HG03378 (cell line): Measurements from ENCODE around the gene SLF2.

Experiments used
- ATAC-seq: cut with Tn5 transposase; IDR thresholded peaks from one replicate; pipeline ENCODE4 v1.9.1; 2021; ENCODE audit warnings: mild to moderate bottlenecking, moderate library complexity; ENCODE audit not compliant: unreplicated experiment

The SLF2 gene

DNA sequence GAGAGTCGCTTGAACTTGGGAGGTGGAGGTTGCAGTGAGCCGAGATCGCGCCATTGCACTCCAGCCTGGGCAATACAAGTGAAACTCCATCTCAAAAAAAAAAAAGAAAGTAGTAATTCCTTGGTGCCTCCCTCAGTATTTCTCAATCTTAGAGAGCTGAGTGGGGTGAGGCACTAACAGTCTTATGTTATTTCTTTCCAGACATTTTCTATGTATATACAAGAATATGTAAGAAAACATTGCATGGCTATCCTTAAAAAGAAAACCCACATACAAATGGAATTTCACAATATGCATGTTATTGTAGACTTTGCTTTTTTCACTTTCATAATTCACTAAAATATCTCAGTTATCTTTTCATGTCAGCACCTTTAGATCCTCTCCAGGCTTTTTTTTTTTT, 13.6 kb upstream of the SLF2 start:
- ATAC-seq, result no peak

DNA sequence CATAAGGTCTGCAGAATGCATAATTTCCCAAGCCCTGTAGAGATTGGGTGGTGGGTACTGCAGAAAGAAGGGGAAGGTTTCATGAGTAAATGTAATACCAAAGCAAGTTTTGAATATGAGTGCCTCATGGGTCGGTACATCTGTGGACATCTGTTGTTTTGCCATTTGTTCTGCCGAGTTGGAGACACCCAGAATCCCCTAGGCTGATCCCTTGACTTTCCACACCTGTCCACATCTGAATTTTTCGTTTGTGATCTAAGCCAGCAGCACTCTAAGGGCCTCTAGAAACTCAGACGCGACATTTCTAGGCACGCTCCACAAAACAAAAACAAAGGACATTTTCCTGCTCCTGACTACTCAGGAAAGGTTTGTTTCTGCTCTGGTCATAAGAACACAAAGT, 11.7 kb upstream of the SLF2 start:
- ATAC-seq, result no peak

DNA sequence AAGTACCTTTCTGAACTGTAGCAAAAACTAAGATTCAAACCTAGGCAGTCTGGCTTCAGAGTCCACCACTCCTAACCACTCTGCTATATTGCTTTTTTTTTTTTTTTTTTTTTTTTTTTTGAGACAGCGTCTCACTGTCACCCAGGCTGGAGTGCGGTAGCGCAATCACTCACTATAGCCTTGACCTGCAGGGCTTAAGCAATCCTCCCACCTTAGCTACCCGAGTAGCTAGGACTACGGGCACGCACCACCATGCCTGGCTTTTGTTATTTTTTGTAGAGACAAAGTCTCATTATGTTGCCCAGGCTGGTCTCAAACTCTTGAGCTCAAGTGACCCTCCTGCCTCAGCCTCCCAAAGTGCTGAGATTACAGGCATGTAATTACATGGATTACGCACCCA, 10.1 kb upstream of the SLF2 start:
- ATAC-seq, result no peak

DNA sequence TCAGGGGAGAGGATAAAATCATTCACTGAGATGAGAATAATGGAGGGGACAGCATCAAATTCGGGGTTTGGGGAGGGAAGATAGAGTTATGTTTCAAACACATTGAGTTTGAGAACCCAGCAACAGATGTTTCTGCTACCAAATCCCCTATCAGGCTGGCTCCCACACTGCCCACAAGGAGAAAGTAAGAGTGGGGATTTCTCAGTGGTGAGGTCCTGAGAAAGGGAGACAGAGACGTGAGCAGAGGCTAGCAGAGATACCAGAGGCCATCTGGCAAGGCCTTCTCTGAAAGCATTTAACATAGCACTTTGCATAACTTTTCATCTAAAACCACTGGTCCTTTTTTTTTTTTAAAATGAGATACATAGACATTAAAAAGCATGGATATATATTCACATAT, 7.8 kb upstream of the SLF2 start:
- no peak for ATAC-seq

DNA sequence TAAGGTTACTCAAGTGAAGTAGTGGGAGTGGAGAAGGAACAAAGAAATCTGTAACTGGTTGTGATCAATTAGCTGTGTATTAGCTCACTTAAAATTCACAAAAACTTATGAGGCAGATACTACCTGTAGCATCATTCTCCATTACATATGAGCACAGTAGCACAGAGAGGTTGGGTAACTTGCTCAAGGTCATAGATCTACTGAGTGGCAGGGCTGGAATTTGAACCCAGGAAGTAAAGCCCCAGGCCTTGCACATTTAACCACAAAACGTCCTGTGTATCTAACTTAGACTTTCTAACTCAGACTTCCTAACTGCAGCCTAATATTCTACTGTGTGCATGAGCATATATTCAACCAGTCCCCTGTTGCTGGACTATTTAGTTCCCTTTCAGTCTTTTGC, 5.6 kb upstream of the SLF2 start:
- ATAC-seq, result no peak

DNA sequence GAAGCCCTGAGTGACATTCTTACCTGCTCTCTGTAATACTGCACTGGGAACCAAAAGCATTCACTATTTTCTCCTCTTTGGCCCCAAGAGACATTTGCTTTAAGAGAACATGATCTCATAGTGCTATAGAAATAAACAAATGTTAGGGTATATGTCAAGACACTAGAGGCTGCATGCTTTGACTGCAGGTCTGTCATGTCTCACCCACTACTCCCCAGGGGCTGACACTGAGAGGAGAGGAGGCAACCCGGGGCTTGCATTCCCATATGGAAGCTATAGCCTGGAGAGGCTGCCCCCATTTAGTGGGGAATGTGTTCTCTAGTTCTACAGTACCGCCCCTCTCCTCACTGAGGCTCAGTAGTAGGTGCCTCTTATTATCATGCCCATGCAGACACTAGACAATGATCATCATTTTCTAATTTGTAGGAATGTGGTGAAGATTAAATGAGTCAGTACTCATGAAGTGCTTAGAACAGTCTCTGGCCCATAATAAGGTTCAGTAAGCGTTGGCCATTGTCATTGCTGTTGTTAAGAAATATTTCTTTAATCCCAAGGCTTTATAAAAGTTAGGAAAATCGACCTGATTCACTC, 4.9 kb upstream of the SLF2 start:
- ATAC-seq, result no peak

DNA sequence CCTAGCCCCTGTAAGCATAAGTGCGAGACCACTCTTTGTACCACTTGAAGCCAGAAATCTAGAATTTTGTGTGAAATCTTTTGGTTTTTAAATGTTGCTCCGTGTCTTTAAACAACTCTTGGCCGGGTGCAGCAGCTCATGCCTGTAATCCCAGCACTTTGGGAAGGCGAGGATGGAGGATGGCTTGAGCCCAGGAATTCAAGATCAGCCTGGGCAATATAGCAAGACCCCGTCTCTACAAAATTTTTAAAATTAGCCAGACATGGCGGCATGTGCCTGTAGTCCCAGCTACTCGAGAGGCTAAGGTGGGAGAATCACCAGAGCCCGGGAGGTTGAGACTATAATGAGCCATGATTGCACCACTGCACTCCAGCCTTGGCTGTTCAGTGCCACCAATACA, 4.4 kb upstream of the SLF2 start:
- no peak for ATAC-seq

DNA sequence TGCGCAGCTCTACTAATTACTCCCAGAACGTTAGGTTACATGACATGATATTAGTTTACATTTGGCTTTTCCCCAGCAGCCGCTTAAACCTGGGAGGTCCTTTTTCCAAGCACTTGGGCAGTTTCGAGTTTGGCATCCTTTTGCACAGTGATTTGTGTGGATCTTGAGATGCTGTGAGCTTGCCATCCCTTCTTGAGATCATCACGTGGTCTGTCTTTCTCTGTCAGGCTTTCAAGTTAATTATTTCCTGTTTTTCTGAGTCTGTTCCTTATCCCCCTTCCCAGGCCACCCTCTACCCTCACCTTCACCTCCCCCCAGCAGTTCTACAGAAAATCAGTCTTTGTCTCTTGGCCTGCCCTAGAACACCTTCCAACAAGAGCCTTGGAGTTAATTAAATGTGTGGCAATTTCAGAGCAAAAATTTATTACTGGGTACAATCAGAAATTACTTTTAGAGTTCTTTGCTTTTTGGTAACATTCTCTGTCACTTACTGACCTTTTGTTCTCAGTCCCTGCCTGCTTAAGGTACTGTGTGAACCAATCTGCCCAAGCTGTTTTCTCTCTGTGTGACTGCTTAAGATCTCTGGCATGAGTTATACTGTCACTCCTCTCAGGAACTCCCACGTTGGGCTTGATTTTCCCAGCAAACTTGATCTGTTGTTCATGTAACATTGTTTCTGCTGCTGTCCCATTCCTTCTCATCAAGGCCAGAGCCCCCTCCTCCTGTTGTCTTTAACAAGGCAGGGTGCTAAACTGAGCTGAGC, 3.1 kb upstream of the SLF2 start:
- no peak for ATAC-seq

DNA sequence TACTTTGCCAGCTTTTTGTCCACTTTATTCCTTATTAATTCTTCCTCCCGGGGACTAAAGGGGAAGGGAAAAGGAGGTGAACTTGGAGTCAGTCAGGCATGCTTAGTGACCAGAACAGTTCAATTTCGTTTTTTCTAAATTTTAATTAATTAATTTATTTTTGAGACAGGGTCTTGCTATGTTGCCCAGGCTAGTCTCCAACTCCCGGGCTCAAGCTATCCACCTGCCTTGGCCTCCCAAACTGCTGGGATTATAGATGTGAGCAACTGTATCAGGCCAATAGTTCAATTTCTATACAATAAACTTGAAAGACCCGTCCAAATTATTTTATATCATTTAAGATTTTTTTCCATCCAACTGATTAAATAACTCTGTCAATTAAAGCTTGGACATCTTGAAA, 1.3 kb upstream of the SLF2 start:
- no peak for ATAC-seq

DNA sequence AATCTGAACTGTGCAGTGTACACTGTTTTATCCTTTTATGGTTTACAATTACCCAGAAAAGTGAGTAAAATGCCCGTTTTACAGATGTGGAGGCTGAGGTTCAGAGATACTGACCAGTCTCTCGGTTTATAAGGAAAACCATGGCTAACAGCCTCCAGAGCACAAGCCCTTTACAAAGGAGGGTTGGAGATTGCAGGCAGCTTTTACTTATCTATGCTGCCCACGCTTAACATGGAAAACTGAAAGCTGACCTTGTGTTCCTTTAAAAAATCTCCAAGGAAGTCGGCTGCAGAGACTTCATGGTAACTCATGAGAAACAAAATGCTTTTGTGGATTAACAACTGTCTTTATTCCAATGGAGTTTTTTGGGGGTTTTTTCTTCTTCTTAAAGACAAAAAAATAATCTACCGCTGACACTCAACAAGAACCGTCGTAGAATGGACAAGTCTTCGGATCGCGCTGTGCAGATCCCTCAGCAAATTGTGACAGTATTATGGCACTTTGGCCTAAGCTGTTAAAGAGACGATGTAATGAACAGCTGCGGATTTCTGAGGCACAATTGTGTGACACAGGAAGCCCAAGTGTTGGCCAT, 654 bp upstream of the SLF2 start:
- no peak for ATAC-seq

DNA sequence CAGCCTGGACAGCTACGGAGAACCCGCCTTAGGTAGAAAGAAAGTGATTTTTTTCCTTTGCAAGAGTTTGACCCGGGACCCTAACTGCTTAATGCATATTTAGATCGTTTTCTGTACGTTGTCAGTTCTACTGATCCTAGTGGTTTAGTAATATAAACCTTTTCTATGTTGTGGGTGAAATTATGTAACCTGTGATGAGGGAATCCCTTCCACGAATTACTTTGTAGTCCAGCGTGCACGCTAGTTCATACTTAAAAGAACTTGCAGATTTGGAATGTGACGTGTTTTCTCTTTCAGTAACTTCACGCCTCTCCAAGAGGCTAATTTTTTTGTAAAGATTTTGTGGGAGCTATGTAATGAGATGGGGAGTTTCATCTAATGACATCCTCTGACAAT, 705 bp downstream of the SLF2 start:
- no peak for ATAC-seq

DNA sequence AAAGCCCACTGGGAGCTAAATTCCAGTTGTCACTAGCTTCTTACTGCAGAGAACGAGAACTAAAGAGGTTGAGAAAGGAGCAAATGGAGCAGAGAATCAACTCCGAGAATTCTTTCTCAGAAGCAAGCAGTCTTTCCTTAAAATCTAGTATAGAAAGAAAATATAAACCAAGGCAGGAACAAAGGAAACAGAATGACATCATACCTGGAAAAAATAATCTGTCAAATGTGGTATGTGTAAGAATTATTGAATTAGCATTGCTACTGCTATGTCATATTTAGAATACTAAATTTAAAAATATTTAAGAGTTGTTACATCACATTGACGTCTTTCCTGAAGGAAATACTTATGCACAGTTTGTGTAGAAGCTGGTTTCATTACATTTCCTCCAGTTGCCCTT, 4.3 kb downstream of the SLF2 start:
- no peak for ATAC-seq

DNA sequence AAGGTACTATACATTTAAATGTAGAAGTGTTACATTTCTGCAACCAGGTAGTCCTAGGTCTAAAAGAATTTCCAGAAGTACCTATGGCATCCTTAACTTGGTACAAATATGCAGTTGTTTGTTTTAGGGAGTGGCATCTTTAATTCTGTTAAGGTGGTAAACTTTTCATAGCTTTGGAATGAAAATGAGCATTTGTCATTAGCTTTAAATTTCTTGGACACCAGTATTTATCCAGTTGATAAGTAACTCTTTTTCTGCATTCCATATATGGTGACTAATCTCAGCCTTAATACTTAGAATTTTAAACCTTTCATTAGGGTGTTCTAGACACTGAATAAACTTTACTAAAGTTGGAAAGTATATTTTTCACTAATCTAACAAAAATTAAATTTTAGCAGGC, 10.8 kb downstream of the SLF2 start:
- no peak for ATAC-seq

DNA sequence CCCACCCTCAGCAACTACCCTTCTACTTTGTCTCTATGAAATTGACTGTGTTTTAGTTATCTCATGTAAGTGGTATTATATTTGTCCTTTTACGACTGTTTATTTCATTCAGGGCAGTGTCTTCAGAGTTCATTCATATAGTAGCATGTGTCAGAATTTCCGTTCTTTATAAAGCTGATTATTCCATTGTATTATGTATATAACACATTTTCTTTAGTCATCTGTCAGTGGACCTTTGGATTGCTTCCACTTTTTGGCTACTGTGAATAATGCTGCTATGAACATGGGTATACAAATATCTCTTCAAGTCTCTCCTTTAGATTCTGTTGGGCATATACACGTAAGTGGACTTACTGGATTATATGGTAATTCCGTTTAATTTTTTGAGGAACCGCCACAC, 14.5 kb downstream of the SLF2 start:
- no peak for ATAC-seq

DNA sequence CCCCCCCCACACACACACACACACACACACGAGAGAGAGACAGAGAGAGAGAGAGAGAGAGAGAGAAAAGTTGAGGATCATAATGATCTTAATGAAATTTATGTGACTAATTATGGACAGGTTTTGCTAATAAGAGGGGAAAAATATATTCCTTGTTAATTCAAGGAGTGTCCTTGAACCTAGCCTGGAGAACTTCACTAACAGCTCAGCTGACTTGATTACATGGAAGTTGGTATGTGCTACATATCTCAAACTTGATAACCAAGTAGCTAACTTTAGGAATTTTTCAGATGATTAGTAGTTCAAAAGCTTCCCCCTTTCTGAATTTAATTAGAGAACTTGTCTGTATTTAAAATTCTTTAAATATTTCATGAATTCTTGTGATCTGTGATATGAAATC, 15.3 kb downstream of the SLF2 start:
- ATAC-seq, result no peak

DNA sequence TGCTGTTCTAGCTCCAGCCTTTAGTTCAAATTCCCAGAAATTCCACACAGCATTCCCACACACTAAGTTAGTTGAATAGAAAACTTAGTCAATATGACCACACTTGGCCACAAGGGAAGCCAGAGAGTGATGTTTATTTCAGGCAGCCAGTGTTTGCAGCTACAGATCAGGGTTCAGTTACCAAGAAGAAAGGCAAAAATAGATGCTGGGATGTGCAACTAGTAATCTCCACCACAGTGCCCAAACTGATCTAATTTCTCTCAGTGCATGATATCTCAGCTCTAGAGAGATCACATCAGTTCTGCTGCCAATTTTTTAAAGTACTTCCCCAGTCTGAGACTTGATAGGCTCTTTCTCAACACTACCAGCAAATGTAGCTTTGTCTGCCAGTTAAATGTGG, 17.6 kb downstream of the SLF2 start:
- ATAC-seq, result no peak

DNA sequence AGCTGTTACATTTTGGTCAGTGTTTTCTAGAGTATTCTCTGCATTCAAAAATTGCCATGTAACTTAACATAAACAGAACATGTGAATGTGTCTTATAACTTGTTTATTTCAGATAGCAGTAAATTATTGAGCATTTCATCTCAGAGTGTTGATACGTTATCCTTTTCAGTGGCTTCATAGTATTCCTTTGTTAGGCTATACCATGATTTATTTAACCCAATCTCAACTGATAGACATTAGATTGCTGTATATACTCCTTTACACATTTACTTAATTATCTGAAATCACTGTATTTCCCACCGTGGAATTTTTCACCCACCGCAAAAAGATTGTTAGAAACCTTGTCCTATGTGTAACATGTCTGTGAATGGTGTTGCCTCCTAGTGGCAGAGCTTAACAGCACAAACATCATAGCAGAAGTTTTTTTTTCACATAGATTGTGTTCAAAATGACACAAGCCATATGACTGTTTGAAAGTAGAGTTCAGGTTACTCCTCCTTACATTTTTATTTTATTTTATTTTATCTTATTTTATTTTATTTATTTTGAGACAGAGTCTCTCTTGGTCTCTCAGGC, 21.4 kb downstream of the SLF2 start:
- ATAC-seq, result no peak

DNA sequence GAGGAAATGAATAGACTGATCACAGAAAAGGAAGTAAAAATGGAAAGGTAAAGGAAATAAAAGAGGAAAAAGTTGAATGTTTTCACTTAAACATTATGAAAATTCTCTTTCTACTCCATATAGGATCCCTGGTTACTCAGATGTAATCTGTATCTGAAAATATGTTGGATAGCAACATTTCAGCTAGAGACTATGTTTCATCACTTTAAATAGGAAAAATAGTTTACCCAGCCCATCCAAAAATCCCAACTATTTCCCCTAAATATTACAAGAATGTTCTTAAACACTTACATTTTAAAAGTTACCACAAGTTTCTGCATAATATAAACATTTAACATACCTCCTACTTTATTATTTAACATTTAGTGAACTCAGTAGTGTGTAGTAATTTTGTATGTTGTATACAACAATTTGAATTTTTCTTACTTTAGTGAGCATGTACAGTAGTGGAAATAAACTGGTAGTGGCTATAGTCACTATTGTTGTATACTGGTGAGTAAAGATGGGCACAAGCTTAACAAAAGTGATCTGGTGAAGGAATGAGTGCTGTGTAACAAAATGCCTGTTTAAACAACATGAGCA, 27.1 kb downstream of the SLF2 start:
- ATAC-seq, result no peak

DNA sequence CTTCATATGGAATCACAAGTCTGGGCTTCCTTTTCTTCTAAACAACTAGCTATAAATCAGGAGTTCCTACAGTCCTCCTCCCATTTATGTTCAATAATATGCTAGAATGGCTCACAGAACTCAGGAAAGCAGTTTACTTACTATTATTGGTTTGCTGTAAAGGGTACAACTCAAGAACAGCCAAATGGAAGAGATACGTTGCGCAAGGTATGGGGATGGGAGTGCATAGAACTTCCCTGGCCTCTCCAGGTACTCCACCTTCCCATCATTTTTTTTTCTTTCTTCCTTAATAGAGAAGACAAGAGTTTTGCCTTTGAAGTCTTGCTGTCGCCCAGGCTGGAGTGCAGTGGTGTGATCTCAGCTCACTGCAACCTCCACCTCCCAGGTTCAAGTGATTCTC, 29.5 kb downstream of the SLF2 start:
- no peak for ATAC-seq

DNA sequence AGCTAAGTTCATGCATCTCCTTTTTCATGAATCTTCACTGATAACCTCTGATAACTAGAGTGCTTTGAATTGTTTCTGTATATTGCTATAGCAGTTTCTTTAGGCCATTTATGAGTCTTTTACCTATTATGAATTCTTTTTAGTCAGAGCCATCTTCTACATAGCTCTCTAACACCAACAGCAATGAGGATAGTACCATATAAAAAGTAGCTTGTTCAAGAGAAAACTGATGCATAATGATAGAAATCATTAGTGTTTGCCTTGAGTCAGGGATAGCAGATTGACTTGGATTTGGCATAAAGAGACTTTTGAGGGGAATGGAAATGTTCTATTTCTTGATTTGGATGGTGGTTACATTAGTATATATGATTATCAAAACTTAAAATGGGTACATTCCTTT, 30.7 kb downstream of the SLF2 start:
- no peak for ATAC-seq

DNA sequence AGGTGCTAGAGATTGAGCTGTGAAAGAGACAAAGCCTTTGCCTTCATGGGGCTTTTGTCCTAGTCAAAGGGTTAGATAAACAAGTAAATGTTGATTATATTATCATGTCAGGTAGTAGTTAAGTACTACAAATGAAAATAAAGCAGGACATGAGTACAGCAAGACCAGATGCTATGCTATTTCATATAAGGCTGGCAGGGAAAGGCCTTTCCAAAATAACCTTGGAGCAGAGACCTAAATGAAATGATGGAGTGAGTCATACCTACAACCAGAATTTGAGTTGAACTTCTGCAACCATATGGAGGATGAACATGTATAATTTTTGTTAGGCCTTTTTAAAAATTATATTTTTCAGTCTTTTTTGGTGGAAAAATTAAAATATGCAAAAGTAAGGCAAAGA, 33.0 kb downstream of the SLF2 start:
- no peak for ATAC-seq

DNA sequence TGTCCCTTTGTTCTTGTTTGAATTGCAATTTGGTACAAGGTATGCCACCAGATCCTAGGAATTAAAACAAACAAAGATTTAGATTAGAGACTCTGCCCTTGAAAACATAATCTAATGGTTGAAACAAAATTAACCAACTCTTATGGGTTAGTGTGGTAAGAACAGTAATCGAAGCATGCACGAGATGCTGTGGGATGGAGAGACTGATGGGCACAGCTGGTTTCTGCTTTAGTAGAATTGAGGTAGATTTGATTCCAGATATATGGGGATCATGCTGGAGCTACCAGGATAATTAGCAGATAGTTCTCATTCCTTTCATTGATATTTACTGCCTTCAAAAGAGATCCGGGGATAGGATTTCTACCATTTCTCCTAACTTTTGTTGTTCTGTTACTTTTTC, 36.2 kb downstream of the SLF2 start:
- ATAC-seq, result no peak
